GM19324 (cell line): ENCODE results near the gene TMED1.
"Not testable (repeated sequence)": the region's sequence is repeated elsewhere in the genome, so short reads cannot be mapped to it uniquely, and the experiment has no call there.

Experiments
- ATAC-seq: cut with Tn5 transposase; IDR thresholded peaks from one replicate; pipeline ENCODE4 v1.9.1; 2021; ENCODE audit warnings: mild to moderate bottlenecking, moderate library complexity; ENCODE audit not compliant: unreplicated experiment, low FRiP score

Gene TMED1

DNA sequence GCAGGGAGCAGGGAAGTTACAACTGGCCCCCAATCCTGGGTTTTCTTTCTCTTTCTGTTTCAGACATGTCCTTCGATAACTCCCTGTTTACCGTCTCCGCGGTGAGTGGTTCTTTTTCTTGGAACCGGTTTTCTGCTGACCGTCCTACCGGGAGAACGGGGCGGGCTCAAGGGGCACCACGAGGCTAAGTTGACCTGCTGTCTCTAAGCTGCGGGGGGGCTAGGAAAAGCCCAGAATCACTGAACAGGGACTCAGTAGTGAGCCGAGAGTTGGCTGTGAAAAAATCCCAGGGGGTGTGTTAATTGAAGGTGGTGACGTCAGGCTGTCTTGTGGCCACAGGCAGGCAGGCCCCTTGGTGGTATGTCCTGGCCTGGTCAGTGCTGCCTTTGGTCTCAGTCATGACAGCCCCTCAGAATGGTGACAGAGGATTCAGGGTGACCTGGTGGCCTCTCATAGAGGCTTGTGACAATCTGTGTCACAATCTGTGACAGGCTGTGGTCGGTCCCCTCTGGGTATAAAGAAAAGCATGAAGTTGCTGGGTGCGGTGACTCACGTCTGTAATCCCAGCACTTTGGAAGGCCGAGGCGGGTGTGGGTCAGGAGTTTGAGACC, 27.2 kb upstream of the TMED1 start:
- ATAC-seq: no peak

DNA sequence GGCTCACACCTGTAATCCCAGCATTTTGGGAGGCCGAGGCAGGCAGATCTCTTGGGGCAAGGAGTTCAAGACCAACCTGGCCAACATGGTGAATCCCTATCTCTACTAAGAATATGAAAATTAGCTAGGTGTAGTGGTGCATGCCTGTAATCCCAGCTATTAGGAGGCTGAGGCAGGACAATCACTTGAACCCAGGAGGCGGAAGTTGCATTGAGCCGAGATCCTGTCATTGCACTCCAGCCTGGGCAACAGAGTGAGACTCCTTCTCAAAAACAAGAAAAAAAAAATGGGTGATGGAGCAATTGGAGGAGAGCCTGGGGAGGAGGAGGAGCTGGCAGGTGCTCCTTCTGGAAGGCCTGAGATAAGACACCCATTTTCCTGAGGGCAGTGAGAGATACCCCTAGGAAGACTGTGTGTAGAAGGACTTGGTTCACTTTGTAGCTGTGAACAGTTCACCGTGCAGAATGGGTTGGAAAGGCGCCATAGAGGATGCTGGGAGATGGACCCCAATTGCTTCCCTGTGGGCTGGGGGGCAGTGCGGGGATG, 26.6 kb upstream of the TMED1 start:
- no peak for ATAC-seq

DNA sequence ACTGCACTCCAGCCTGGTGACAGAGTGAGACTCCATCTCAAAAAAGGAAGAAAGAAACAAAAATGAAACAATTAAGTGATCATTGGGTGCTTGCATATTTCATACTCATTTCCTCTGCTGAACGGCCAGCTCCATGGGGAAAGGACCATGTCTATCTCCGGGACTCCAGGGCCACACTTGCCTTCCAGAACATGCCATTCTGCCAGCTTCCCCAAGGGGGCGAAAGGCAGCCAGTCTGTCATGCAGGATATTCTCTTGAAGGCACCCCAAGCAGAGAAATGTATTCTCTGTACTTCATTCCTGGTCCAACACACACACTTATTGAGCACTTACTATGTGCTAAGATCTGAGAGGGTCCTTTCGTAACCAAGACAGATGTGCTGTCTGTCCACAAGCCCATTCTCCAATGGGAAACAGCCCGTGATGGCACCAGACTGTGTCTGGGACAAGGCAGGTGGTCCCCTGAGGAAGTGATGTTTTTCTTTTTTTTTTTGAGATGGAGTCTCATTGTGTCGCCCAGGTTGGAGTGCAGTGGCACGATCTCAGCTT, 25.2 kb upstream of the TMED1 start:
- no peak for ATAC-seq

DNA sequence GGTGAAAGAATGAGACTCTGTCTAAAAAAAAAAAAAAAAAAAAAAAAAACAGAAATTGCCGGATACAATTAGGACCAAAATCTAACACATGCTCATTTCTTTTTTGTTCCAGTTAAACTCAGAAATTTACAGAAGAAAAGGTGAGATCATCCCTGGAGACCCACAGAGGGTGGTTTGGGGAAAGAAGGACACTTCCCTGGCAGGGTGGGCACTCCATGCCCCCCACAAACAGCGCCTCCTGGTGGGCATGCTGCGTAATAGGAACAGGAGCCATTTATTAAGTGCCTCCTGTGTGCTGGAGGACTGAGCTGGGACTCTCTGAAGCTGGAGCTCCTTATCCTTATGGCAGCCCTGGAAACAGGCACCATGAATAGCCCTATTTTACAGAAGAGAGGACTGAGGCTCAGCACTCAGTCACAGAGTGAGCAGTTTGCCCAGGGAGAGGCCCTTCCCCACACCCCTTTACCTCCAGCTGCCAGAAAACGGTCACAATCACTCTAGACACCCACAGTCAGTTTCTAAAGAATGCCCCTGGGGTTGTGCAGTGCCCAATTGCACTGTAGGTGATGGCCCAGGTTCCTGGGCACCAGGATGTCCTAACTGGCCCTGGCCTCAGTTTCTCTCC, 22.3 kb upstream of the TMED1 start:
- ATAC-seq: no peak

DNA sequence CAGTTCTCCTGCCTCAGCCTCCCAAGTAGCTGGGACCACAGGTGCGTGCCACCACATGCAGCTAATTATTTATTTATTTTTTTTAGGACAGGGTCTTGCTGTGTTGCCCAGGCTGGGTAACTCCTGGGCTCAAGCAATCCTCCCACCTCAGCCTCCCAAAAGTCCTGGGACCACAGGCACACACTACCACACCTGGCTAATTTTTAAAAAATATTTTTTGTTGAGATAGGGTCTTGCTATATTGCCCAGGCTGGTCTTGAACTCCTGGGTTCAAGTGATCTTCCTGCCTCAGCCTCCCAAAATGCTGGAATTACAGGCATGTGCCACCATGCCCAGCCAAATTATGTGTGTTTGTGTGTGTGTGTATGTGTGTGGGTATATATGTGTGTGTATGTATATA, 20.9 kb upstream of the TMED1 start:
- not testable (repeated sequence) for ATAC-seq

DNA sequence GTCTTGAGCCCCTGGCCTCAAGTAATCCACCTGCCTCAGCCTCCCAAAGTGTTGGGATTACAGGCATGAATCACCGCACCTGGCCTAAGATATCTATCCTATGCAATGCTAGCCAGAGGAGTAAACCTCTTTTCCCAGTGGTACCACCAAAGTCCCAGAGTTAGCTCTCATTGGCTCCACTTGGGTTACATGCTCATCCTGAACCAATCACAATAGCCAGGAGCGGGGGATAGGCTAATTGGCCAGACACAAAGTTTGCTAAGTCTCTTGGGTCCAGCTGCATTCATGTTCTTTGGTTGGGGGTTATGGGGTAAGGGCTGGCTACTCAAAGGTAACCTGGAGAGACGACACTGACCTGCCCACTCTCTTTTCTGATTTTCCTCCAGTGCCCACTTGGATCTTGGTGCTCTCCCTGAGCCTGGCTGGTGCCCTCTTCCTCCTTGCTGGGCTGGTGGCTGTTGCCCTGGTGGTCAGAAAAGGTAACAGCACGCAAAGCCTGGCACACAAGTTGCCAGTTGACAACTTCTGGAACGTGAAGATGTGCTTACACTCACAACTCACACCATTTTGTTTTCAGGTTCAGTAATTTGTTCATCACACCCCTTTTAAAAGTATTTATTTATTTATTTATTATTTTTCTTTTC, 20.0 kb upstream of the TMED1 start:
- ATAC-seq: no peak

DNA sequence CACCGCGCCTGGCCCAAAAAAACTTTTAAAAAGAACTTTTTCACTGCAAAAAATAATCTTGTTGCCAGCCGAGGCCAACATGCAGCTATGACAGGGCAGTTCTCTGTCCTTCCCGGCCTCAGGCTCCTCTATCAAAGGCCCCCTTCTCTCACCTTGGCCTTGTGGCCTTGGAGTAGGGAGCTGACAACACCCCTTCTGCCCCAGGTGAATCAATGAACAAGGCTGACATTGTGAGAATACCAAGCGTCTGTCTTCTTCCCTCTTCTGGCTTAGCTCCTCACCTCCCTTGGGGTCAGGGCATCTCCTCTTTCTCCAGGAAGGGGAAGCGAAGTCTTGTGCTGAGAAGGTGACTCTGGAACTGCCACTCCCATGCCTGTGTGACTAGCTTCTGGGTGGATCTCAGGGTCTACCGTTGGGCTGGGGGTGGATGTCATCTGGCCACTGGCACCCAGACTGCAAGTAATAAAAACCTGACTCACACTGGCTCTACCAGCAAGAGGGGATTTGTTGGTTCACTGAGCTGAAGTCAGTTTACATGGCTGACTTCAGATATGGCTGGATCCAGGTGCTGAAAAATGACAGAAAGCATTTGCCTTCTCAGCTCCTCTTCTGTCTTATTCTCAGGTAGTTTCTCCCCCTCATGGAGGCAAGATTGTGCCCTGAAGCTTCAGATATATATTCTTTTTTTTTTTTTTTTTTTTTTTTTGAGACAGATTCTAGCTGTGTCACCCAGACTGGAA, 18.5 kb upstream of the TMED1 start:
- no peak for ATAC-seq

DNA sequence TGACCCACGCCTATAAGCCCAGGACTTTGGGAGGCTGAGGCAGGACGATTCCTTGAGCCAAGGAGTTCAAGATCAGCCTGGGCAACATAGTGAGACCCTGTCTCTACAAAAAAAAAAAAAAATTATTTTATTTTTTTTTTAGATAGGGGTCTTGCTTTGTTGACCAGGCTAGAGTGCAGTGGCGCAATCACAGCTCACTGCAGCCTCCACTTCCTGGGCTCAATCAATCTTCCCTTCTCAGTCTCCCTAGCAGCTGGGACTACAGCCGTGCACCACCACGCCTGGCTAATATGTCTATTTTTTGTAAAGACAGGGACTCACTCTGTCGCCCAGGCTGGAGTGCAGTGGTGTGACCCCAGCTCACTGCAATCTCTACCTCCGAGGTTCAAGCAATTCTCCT, 16.9 kb upstream of the TMED1 start:
- ATAC-seq: no peak

DNA sequence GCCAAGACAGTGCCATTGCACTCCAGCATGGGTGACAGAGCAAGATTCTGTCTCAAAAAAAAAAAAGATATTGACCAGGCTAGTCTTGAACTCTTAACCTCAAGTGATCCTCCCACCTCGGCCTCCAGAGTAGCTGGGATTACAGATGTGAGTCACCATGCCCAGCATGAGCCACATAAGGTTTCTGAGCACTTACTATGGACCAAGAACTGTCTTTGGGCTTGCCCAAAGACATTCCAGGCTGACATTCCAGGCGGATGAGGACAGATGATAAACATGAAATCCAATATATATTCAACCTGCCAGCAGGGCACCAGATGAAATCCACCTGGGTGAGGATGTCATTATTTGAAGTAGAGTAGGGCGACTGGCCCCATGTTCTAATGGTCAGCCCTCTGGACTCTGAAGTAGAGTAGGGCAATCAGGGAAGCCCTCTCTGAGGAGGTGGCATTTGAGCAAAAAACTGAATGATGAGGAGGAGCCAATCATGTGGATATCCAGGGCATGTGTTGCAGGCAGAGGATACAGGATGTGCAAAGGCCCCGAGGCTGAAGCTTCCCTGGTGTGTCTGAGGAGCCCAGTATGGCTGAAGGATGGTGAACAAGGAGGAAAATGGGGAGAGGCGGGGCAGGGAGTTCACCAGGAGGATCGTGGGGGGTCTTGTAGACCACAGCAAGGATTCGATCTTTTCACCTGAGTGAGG, 16.2 kb upstream of the TMED1 start:
- no peak for ATAC-seq

DNA sequence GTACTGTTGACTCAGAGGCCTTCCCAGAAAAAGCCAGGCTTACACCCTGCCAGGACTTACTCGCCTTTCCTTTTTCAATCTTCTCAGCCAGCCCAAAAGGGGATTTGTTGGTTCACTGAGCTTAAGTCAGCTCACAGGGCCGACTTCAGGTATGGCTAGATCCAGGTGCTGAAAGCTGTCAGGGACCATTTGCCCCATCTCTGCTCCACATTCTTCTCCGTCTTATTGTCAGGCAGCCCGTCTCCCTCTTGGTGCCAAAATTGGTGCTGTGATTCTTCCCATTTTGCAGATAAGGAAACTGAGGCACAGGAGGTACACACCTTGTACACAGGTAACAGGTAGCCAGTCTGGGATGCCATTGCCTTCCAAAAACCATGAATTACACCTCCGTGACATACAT, 14.6 kb upstream of the TMED1 start:
- no peak for ATAC-seq

DNA sequence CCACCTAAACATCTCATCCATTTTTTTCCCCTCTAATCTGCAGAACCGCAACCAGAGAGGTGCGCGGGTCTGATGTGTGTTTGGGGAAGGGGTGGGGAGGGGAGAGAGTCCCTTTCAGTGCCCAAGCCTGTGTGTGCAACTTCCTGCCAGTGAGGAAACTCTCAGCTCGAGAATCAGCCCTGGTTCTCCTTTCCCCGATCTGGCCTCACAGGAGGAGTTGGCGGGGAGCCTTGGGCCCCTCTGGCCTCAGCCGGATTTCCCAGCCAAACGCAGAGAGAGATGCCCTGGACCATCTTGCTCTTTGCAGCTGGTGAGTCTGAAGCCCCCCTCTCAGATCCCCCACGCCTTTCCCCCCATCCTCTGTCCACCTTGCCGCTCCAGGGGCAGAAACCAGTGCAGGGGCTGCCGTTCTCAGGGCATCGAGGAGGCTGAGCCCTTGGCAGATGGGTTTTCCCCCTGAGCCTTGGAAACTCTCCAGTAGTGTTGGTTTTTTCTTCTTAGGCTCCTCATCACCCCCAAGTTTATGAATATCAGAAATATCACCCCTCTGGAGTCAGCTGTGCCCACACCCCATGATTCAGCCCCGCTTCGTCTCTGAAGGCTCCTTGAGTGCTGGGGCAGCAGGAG, 12.3 kb upstream of the TMED1 start, which contains the start of gene C19orf38:
C19orf38 (plus strand) TSS at position 186 of the 627 bp plus-strand sequence; CDS start at position 280, 94 bp downstream.
- no peak for ATAC-seq

DNA sequence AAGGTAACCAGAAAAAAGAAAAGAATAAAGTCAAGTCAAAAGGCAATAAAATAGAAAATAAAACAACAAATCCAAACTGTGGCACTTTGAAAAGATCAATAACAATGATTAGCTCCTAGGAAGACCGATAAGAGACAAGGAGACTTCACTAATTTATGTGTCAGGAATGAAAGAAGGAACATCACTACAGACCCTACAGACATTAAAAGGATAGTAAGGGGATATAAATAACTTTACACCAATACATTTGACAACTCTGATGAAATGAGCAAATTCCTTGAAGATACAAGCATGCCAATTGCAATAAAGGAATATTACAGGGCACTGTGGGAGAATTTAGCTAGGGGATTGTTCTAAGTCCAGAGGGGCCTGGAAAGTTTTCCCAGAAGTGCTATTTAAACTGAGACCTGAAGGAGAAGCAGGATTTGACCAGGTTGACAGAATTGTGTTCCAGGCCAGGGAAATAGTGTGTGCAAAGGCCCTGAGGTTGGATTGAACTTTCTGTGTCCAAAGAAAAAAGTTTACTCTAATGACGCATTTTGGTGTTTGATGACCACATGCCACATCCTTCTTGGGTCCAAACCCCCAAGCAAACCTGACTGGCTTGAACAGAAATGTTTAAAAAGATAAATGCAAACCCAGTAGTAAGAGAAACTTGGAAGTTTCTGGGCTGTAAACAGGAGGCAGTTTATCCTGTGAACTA, 10.6 kb upstream of the TMED1 start:
- no peak for ATAC-seq

DNA sequence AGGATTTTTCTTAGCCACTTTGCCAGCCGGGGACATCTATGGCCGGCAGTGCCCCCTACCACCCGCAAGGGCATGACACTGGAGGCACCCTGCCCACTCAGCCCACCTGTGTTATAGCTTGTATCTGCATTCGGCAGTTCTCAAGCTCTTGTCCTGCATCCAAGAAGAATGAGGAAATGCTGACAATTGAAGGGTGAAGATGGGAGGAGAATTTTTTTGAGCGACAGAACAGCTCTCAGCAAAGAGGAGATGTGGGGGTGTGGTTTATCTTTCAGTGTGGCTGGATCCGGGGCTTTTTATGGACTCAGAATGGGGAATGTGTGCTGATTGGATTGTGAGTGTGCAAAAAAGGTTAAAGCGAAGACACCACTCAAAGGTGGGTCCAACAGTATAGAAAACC, 6.8 kb upstream of the TMED1 start:
- no peak for ATAC-seq

DNA sequence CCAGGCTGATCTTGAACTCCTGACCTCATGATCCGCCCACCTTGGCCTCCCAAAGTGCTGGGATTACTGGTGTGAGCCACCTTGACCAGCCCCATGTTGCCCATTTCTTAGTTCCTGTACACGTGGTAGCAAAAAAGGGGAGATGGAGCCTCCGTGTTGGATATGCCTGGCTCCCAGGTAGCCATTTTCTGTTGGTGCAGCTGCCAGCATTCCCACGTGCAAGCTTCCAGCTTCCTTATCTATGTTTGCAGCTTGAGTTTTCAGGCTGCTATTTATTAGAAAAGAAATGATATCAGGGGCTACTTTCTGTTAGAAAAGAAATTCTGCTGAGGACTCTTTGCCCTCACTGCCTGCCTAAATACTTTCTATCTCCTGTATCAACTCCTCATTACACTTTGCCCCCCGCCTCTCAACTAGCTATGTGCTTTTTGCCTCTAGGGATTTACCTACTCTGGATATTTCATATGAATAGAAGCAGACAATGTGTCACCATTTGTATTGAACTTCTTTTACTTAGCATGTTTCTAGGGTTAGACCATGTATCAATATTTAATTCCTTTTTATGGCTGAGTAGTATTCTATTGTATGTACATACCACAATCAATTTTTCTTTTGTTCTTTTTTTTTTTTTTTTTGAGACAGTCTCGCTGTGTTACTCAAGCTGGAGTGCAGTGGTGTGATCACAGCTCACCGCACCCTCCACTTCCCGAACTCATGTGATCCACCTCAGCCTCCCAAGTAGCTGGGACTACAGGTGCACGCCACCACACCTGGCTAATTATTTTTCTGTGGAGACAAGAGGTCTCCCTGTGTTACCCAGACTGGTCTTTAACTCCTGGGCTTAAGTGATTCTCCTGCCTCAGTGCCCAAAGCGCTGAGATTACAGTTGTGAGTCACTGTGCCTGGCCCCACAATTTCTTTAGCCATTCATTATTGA, 3.4 kb upstream of the TMED1 start:
- no peak for ATAC-seq

DNA sequence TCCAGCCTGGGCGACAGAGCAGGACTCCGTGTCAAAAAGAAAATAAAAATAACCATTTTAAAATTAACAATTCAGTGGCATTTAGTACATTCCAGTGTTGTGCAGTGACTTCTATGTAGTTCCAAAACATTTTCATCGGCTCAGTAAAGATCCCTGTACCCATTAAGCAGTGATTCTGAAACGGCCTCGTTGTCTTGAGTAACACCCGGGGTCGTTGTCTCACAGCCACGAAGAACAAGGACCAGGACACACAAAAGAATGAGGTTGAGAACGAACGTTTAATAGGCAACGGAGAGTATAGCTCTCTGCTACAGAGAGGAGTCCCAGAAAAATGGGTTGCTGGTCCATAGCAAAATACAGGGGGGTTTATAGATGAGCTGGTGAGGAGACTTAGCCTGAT, 2.4 kb upstream of the TMED1 start:
- ATAC-seq: no peak

DNA sequence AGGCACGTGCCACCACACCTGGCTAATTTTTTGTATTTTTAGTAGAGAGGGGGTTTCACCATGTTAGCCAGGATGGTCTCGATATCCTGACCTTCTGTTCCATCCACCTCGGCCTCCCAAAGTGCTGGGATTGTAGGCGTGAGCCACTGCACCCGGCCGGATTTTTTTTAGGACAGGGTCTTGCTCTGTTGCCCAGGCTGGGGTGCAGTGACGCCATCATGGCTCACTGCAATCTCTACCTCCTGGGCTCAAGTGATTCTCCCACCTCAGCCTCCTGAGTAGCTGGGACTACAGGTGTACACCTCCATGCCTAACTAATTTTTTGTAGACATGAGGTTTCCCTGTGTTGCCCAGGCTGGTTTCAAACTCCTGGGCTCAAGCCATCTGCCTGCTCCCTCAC, 1.6 kb upstream of the TMED1 start:
- ATAC-seq: not testable (repeated sequence)

DNA sequence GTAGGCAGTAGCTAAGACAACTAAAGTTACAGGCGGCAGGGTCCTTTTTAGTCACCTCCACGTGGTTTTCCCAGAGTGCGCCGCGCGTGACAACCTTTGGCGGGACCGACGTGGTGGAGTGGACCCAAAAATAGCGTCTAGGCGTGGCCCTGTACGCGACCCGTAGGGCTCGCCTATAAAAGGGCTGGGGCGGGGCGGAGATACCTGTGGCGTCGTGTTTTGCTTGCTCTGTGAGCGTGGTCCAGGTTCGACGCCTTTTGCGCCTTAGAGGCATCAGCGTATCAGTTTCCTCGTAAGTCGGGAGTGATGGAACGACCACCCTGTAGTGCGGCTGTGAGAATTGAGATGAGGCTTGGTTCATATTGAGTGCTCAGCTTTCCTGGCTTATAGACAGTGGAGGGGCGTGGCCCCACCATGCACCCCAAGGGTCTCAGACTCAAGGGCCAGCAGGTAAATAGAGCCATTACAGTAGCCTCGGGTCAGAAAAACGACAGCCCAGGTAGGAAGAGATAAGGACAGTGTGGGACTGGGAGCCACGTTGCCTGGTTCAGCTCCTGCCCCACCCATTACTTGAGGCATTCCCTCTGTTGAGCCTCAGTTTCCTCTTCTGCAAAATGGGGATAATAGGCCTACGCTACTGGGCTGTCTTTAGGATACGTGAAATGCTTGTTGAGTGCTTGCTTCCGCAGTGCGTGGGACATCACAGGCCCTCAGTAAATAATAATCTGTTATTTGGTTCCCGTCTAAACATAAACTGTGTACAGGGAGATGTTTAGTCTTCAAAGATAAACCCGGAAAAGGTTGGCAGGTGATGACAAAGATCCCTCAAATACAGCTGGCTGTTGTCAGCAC, 693 bp upstream of the TMED1 start:
- no peak for ATAC-seq
